ENCODE results near the gene COX7A2L. TPM values are rescaled to one million over a fixed set of nuclear protein-coding genes. Genes with fewer than 3 reads are reported as not detected.

COX7A2L gene
- total RNA-seq, 1 experiment from 2014 or later: 85.4 TPM

DNA sequence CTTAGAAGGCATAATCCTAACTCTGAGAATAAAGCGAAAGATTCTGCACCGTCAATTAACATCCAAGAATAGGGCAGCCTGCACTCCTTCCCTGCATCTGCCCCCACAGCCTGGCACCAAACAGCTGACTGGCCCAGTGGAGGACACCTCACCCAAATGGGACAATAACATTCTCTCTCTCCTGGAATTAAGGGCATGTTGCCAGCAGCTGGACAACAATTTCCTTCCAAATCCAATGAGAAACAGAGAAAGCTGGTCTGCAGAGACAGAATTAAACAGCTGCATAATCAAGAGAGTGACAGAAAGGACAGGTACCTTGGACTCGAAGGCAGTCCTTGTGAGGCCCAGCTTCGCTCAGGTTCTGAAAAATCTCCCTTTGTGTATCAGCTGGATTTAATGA is 15.0 kb downstream of the COX7A2L start:
- peaks cover 8% of the 10 kb centered on the region for H3K4me1 ChIP-seq (ENCODE audit: insufficient read depth, low read length, poor library complexity, severe bottlenecking)
- intact Hi-C loops (cut with micrococcal nuclease; ENCODE audit: unreplicated experiment): no loop called here
- no peaks in the 10 kb centered on the region for H3K9me3 ChIP-seq (ENCODE audit: low read depth, low read length, poor library complexity, severe bottlenecking)
- TF ChIP-seq, protein P1, sequence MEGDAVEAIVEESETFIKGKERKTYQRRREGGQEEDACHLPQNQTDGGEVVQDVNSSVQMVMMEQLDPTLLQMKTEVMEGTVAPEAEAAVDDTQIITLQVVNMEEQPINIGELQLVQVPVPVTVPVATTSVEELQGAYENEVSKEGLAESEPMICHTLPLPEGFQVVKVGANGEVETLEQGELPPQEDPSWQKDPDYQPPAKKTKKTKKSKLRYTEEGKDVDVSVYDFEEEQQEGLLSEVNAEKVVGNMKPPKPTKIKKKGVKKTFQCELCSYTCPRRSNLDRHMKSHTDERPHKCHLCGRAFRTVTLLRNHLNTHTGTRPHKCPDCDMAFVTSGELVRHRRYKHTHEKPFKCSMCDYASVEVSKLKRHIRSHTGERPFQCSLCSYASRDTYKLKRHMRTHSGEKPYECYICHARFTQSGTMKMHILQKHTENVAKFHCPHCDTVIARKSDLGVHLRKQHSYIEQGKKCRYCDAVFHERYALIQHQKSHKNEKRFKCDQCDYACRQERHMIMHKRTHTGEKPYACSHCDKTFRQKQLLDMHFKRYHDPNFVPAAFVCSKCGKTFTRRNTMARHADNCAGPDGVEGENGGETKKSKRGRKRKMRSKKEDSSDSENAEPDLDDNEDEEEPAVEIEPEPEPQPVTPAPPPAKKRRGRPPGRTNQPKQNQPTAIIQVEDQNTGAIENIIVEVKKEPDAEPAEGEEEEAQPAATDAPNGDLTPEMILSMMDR (conservative IDR thresholded peaks at IDR 0.05; ENCODE audit: low read depth, low read length): no peak
- TF ChIP-seq EZH2 (IDR thresholded peaks at IDR 0.05; ENCODE audit: borderline replicate concordance, low read depth, low read length, poor library complexity, severe bottlenecking): no peak
- ChIA-PET CTCF (no interaction called here), POLR2A (ENCODE audit: low non-redundant PET) (interaction anchor here (0.6 kb wide), 1 partner anchor 386 kb away, joined by 9 read pairs; no protein-coding TSS in a partner anchor)
- no peak for DNase-seq (ENCODE audit: low spot score)
- no peak overlapping the region for H3K4me3 ChIP-seq (ENCODE audit: low read depth, low read length, poor library complexity, severe bottlenecking)
- BruUV-seq (replicated peaks): no TSS peak
- H3K27me3 ChIP-seq (replicated peaks; ENCODE audit: insufficient read depth, low read depth, low read length, poor library complexity): no peaks in the 10 kb centered on the region
- H3K27ac ChIP-seq (ENCODE audit: low read depth, low read length, poor library complexity, severe bottlenecking): no peak overlapping the region
- H3K36me3 ChIP-seq (ENCODE audit: insufficient read depth, low read length, poor library complexity, severe bottlenecking): peaks cover under 1% of the 10 kb centered on the region

DNA sequence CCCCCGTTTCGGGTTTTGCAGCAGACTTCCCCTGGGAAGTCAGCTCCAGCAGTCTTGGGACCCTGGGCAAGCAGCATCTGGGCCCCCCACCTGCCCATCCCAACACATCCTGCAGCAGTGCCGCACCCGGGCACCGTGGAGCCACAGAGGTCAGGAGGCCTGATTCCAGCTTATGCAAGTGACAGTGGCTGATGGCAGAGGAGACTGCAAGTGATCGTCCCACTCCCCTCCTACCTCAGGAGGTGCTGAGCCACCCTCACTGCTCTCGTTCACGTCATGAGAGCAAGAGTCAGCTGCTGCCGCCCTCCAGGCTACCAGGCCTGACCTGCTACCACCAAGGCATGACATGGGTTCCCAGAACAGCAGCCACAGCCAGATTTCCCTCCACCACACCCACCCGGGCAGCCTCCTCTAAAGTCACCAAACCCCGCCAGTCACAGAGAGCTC is 18.2 kb downstream of the COX7A2L start:
- no TSS peak for BruUV-seq (replicated peaks)
- Histone ChIP-seq H3K9me3 (ENCODE audit: low read depth, low read length, poor library complexity, severe bottlenecking) (no peaks in the 10 kb centered on the region), H3K4me3 (ENCODE audit: low read depth, low read length, poor library complexity, severe bottlenecking) (no peak overlapping the region), H3K27me3 (replicated peaks; ENCODE audit: insufficient read depth, low read depth, low read length, poor library complexity) (no peaks in the 10 kb centered on the region), H3K27ac (ENCODE audit: low read depth, low read length, poor library complexity, severe bottlenecking) (no peak overlapping the region), H3K4me1 (ENCODE audit: insufficient read depth, low read length, poor library complexity, severe bottlenecking) (peaks cover 8% of the 10 kb centered on the region), H3K36me3 (ENCODE audit: insufficient read depth, low read length, poor library complexity, severe bottlenecking) (peaks cover 6% of the 10 kb centered on the region)
- no peak for DNase-seq (ENCODE audit: low spot score)
- ChIA-PET CTCF (no interaction called here), POLR2A (ENCODE audit: low non-redundant PET) (no interaction called here)
- TF ChIP-seq EZH2 (IDR thresholded peaks at IDR 0.05; ENCODE audit: borderline replicate concordance, low read depth, low read length, poor library complexity, severe bottlenecking): no peak
- TF ChIP-seq, protein P1 (conservative IDR thresholded peaks at IDR 0.05; ENCODE audit: low read depth, low read length): no peak
- intact Hi-C loops (cut with micrococcal nuclease; ENCODE audit: unreplicated experiment): no loop called here

DNA sequence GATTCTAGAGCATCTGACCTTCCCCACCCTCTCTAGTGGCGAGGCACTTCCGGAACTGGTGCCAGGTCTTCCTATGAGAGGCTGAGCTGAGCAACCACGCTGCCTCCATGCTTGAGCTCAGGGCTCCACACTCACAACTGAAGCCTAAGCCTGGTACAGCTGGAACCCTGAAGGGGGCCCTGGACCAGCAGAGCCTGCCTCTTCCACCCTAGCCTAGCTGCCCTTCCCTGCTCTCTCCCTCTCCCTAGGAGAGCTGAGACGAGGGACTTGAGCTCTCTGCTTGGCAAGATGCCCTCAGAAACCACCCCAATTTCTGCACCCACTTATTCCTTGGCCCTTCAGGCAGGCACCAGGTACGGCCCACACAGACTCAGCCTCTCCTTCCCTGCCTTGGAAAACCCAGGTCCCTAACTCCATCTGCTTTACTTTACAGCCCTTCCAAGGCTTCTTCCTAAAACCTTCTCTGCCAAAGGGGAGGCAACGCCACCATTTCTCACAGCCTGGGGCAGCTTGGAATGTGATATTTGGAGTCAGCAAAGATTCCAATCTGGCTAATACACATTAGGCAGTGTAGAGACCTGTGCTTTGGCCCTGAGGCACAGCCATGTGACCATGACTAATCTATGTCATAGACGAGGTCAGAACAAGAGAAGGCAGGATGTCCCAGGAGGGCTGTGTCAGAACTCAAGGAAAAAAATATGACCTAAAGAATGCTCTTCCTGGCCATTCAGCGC is 18.8 kb downstream of the COX7A2L start:
- H3K27me3 ChIP-seq (replicated peaks; ENCODE audit: insufficient read depth, low read depth, low read length, poor library complexity): no peaks in the 10 kb centered on the region
- H3K36me3 ChIP-seq (ENCODE audit: insufficient read depth, low read length, poor library complexity, severe bottlenecking): peaks cover 7% of the 10 kb centered on the region
- ChIA-PET CTCF (no interaction called here), POLR2A (ENCODE audit: low non-redundant PET) (no interaction called here)
- intact Hi-C loops (cut with micrococcal nuclease; ENCODE audit: unreplicated experiment): no loop called here
- no peaks in the 10 kb centered on the region for H3K9me3 ChIP-seq (ENCODE audit: low read depth, low read length, poor library complexity, severe bottlenecking)
- H3K4me1 ChIP-seq (ENCODE audit: insufficient read depth, low read length, poor library complexity, severe bottlenecking): peaks cover 8% of the 10 kb centered on the region
- H3K27ac ChIP-seq (ENCODE audit: low read depth, low read length, poor library complexity, severe bottlenecking): no peak overlapping the region
- BruUV-seq (replicated peaks): no TSS peak
- no peak overlapping the region for H3K4me3 ChIP-seq (ENCODE audit: low read depth, low read length, poor library complexity, severe bottlenecking)
- peak; percentile 40 for DNase-seq (ENCODE audit: low spot score)
- no peak for TF ChIP-seq EZH2 (IDR thresholded peaks at IDR 0.05; ENCODE audit: borderline replicate concordance, low read depth, low read length, poor library complexity, severe bottlenecking)
- TF ChIP-seq, protein P1 (conservative IDR thresholded peaks at IDR 0.05; ENCODE audit: low read depth, low read length): no peak

Measured in A673 (cell line).